Stimulated activated CD8-positive, alpha-beta memory T cell treated with anti-CD3 and anti-CD28 coated beads, Interleukin-12 subunit alpha, Interleukin-12 subunit beta, amount 100 ng/mL, for 4 hours (primary cell): ENCODE measurements around the gene RBFA.

Source experiments
- DNase-seq: peaks from one replicate; pipeline ENCODE4 v3.0.0-alpha.2; 2020; ENCODE audit warnings: low read depth

Gene RBFA

DNA sequence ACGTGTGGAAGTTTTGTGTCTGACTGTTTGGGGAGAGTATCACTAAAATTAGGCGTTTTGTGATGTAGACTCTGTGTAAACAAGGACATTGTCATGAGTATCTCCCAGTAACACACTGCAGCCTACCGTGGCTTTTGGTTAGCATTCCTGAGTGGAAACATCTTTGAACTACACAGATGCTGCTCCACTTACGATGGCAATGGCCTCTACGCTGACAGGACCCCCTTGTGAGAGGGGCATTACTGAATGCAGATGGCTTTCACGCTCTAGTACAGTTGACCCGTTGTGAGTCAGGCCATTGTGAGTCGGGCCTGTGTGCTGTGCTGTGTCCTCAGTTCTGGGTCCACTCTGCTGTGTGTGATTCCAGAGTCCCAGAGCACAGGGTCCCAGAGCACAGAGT lies 40.5 kb downstream of the RBFA start:
- DNase-seq = no peak

DNA sequence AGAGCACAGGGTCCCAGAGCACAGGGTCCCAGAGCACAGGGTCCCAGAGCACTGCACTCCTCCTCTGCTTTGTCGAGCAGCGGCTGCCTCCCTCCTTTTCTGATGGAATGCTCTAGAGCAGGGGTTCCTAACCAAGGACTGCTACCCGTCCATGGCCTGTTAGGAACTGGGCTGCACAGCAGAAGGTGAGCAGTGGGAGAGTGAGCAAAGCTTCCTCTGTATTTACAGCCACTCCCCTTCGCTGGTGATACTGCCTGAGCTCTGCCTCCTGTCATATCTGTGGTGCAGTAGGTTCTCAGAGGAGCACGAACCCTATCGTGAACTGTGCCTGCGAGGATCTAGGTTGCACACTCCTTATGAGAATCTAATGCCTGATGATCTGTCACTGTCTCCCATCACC lies 41.7 kb downstream of the RBFA start:
- no peak for DNase-seq

DNA sequence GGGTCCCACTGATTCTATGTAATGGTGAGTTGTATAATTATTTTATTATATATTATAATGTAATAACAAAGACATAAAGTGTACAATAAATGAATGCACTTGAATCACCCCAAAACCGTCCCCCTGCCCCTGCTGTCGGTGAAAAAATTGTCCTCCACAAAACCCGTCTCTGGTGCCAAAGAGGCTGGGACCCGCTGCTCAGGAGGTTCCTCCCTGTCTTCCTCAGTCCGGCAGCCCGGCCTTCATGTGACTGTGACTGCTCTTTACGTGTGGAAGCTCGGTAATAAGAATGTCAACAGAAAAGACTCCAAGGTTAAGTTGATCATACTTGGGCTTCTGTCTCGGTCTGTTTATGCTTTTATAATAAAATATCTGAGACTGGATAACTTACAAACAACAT lies 42.1 kb downstream of the RBFA start:
- DNase-seq = no peak

DNA sequence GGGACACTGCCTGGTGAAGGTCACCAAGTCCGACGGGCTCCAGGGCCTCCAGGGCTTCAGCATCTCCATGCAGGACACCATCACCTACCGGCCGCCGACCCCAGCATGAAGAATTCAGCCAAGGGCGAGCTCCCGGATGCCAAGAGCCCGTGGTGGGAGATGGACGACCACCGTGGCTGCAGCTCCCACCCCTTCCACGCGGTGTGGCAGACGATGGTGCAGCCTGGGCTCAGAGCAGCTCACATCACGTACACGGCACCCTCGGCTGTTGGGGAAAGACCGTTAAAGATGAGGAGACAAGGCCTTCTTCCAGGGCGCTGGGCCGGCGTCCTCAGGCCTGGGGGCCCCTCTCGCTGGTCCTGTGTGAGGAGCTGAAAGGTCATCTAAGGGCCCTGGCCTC lies 43.6 kb downstream of the RBFA start:
- DNase-seq = no peak
